ENCODE results near the gene PRSS3. TPM values are rescaled to one million over a fixed set of nuclear protein-coding genes. Genes with fewer than 3 reads are reported as not detected.
"Not testable (repeated sequence)": the region's sequence is repeated elsewhere in the genome, so short reads cannot be mapped to it uniquely, and the experiment has no call there.

PRSS3 gene
- total and polyA plus RNA-seq, 10 of the 15 experiments (the other 5 are each of a cell fraction or from before 2014, with no cell fraction given): 0.54 TPM; not detected in 9

DNA sequence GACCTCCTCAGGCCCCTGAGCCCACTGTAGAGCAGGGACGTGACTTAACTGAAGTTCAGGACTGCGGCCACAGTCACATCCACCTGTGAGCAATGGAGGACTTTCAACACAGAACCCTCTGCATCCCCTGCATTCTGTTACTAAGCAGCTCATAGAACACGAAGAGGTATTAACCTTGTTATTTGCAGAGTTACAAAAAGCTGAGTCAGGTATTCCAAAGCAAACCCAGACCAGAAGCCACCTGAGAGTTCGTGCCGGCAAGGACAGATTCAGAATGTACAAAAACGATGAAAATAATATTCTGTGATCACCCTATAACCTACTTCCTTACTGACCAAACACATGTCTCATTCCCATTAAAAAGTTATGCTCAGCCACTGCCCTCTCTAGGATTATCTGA is 33.0 kb upstream of the PRSS3 start (continued):
- TF ChIP-seq IRF3 (IDR thresholded peaks at IDR 0.05): no peak
- TF ChIP-seq FOXM1 (IDR thresholded peaks at IDR 0.05; ENCODE audit: low read depth, low read length): no peak

DNA sequence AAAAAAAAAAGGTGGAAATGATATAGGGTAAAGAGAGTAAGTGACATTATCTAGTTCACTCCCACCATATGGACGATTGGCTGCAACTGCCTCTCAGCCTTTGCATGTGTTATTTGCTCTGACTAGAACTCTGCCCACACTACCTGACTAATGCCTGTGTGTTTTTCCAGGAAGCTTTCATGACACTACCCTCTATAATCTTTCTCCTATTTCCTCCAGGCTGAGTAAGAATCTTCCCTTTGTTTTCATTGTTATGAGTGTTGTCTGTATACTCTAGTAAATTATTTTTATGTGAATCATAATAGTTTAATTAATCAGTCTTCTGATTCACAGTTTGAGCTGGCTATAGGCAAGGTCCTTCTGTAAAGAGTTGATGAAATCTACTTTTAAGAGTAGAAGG is 31.7 kb upstream of the PRSS3 start:
- DNase-seq (ENCODE audit: low read depth, low spot score); H3K27ac ChIP-seq (ENCODE audit: control insufficient read depth, insufficient read depth); H3K4me1 ChIP-seq (ENCODE audit: control insufficient read depth, insufficient read depth, low read length); H3K9me3 ChIP-seq (replicated peaks; ENCODE audit: control insufficient read depth, insufficient read depth, low read length); SMC1A ChIA-PET (ENCODE audit: uncharacterized antibody, unreplicated experiment); H3K9ac ChIP-seq (ENCODE audit: control insufficient read depth, insufficient read depth, low read length); H3K36me3 ChIP-seq (ENCODE audit: control insufficient read depth in 2 of 2, insufficient read depth in 2 of 2, low read length in 1 of 2); ATAC-seq; POLR2A ChIA-PET; H2AFZ ChIP-seq (ENCODE audit: control insufficient read depth, low read depth, low read length); H3K79me2 ChIP-seq (ENCODE audit: control insufficient read depth, insufficient read depth, low read length); H4K20me1 ChIP-seq (ENCODE audit: control insufficient read depth, insufficient read depth); H3K4me2 ChIP-seq (ENCODE audit: control insufficient read depth, insufficient read depth); H3K27me3 ChIP-seq (replicated peaks in 1 of 2; ENCODE audit: control insufficient read depth in 2 of 2, insufficient read depth in 2 of 2, low read length in 1 of 2); H3K4me3 ChIP-seq; intact Hi-C loops (cut with micrococcal nuclease; ENCODE audit: unreplicated experiment); RAD21 ChIA-PET (ENCODE audit: unreplicated experiment); BruUV-seq (replicated peaks); FAIRE-seq; in situ Hi-C loops (cut with MboI): not testable (repeated sequence)
- CTCF ChIA-PET: interaction anchor here (1.9 kb wide), 1 partner anchor 15 kb away, joined by 5 read pairs; no protein-coding TSS in a partner anchor
- 6% methylated on average over 1 of the region's 1 CpG for WGBS (ENCODE audit: insufficient coverage, insufficient replicate concordance, low lambda C conversion rate, missing lambda C conversion rate)

DNA sequence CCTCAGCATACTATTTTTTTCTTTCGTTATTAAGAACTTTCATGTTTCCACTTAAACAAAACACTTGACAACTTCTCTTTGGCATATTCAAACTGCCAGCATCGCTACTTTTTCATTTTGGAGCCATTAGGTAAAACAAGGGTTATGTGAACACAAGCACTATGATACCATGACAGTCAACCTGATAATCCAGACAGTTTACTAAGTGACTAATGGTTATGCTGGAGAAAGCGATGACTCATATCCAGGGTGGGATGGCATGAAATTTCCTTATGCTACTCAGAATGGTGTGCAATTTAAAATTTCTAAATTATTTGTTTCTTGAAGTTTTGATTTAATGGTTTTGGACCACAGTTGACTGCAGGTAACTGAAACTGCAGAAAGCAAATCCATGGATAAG is 29.9 kb upstream of the PRSS3 start:
- CTCF ChIA-PET: no interaction called here
- no peaks in the 10 kb centered on the region for H3K36me3 ChIP-seq (ENCODE audit: control insufficient read depth in 2 of 2, insufficient read depth in 2 of 2, low read length in 1 of 2)
- in situ Hi-C loops (cut with MboI) (no loop called here), intact Hi-C loops (cut with micrococcal nuclease; ENCODE audit: unreplicated experiment) (no loop called here)
- DNase-seq (ENCODE audit: low read depth, low spot score) (no peak), ATAC-seq (no peak), FAIRE-seq (no peak)
- H3K79me2 ChIP-seq (ENCODE audit: control insufficient read depth, insufficient read depth, low read length): no peaks in the 10 kb centered on the region
- H2AFZ ChIP-seq (ENCODE audit: control insufficient read depth, low read depth, low read length): no peak overlapping the region
- H3K4me2 ChIP-seq (ENCODE audit: control insufficient read depth, insufficient read depth): no peak overlapping the region
- RAD21 ChIA-PET (ENCODE audit: unreplicated experiment): no interaction called here
- H3K9me3 ChIP-seq (replicated peaks; ENCODE audit: control insufficient read depth, insufficient read depth, low read length): no peaks in the 10 kb centered on the region
- 32% methylated on average over 3 of the region's 3 CpGs for WGBS (ENCODE audit: insufficient coverage, insufficient replicate concordance, low lambda C conversion rate, missing lambda C conversion rate)
- no peaks in the 10 kb centered on the region for H3K4me1 ChIP-seq (ENCODE audit: control insufficient read depth, insufficient read depth, low read length)
- no peak overlapping the region for H3K27ac ChIP-seq (ENCODE audit: control insufficient read depth, insufficient read depth)
- no peak overlapping the region for H3K9ac ChIP-seq (ENCODE audit: control insufficient read depth, insufficient read depth, low read length)
- H3K27me3 ChIP-seq (replicated peaks in 1 of 2; ENCODE audit: control insufficient read depth in 2 of 2, insufficient read depth in 2 of 2, low read length in 1 of 2): no peaks in the 10 kb centered on the region
- no TSS peak for BruUV-seq (replicated peaks)
- POLR2A ChIA-PET: no interaction called here
- SMC1A ChIA-PET (ENCODE audit: uncharacterized antibody, unreplicated experiment): no interaction called here
- no peak overlapping the region for H3K4me3 ChIP-seq
- H4K20me1 ChIP-seq (ENCODE audit: control insufficient read depth, insufficient read depth): no peaks in the 10 kb centered on the region
- TF ChIP-seq, protein P1, sequence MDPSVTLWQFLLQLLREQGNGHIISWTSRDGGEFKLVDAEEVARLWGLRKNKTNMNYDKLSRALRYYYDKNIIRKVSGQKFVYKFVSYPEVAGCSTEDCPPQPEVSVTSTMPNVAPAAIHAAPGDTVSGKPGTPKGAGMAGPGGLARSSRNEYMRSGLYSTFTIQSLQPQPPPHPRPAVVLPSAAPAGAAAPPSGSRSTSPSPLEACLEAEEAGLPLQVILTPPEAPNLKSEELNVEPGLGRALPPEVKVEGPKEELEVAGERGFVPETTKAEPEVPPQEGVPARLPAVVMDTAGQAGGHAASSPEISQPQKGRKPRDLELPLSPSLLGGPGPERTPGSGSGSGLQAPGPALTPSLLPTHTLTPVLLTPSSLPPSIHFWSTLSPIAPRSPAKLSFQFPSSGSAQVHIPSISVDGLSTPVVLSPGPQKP (IDR thresholded peaks at IDR 0.05; ENCODE audit: low read depth, low read length): no peak
- TF ChIP-seq ZNF274 (IDR thresholded peaks at IDR 0.05; ENCODE audit: insufficient read depth, insufficient read length) (no peak), SIX5 (IDR thresholded peaks at IDR 0.05; ENCODE audit: low read depth, low read length, severe bottlenecking) (no peak), ATF3 (IDR thresholded peaks at IDR 0.05; ENCODE audit: borderline replicate concordance, extremely low read depth, low read depth, low read length) (no peak), ZNF622 (IDR thresholded peaks at IDR 0.05) (no peak), GABPA (IDR thresholded peaks at IDR 0.05; ENCODE audit: low read depth) (no peak), NFXL1 (IDR thresholded peaks at IDR 0.05; ENCODE audit: borderline replicate concordance) (no peak)
- TF ChIP-seq, protein P2, sequence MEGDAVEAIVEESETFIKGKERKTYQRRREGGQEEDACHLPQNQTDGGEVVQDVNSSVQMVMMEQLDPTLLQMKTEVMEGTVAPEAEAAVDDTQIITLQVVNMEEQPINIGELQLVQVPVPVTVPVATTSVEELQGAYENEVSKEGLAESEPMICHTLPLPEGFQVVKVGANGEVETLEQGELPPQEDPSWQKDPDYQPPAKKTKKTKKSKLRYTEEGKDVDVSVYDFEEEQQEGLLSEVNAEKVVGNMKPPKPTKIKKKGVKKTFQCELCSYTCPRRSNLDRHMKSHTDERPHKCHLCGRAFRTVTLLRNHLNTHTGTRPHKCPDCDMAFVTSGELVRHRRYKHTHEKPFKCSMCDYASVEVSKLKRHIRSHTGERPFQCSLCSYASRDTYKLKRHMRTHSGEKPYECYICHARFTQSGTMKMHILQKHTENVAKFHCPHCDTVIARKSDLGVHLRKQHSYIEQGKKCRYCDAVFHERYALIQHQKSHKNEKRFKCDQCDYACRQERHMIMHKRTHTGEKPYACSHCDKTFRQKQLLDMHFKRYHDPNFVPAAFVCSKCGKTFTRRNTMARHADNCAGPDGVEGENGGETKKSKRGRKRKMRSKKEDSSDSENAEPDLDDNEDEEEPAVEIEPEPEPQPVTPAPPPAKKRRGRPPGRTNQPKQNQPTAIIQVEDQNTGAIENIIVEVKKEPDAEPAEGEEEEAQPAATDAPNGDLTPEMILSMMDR (IDR thresholded peaks at IDR 0.05 in 2 of 3, conservative IDR thresholded peaks at IDR 0.05 in 1 of 3; ENCODE audit: control insufficient read depth in 2 of 3, extremely low read depth in 1 of 3, insufficient read depth in 1 of 3, low read depth in 3 of 3, low read length in 3 of 3): no peak

Measured in GM12878 (cell line).